OCI-LY3 (cell line): ENCODE measurements around the gene DELE1.

ENCODE experiments used
- EZH2phosphoT487 ChIP-seq: fragments of 200-600 bp; shearing (Covaris generic); IDR thresholded peaks from 2 replicates; pipeline ENCODE4 v1.6.1; 2018; ENCODE audit warnings: antibody characterized with exemption, mixed run types, low read depth
- TF ChIP-seq, protein P1 (sequence below): fragments of 200-600, 300-600 bp; sonication (generic); IDR thresholded peaks from 2 replicates; pipeline ENCODE4 v1.5.1; 2014; ENCODE audit warnings: antibody characterized with exemption, low read length, low read depth

DNA sequence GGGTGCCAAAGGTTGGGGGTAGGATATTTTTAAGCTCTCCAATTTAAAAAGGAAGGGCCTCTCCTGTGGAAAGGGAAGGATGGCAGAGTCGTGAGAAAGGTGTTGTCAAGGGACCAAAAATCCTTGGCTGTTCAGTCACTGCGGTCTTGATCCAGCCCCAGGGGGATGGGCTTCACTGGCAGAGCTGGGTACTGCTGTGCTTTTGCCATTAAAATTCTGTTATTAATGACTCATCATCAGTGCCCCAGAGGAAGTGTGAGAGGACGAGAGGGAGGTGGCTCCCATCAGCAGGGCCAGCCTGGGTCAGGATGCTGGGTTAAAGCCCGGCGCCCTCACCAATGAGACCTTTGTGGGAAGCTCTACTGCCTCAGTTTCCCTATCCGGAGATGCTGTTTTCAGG lies 17.6 kb downstream of the DELE1 start:
- TF ChIP-seq, protein P1, sequence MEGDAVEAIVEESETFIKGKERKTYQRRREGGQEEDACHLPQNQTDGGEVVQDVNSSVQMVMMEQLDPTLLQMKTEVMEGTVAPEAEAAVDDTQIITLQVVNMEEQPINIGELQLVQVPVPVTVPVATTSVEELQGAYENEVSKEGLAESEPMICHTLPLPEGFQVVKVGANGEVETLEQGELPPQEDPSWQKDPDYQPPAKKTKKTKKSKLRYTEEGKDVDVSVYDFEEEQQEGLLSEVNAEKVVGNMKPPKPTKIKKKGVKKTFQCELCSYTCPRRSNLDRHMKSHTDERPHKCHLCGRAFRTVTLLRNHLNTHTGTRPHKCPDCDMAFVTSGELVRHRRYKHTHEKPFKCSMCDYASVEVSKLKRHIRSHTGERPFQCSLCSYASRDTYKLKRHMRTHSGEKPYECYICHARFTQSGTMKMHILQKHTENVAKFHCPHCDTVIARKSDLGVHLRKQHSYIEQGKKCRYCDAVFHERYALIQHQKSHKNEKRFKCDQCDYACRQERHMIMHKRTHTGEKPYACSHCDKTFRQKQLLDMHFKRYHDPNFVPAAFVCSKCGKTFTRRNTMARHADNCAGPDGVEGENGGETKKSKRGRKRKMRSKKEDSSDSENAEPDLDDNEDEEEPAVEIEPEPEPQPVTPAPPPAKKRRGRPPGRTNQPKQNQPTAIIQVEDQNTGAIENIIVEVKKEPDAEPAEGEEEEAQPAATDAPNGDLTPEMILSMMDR = no peak
- no peak for TF ChIP-seq EZH2phosphoT487
